Astrocyte (in vitro differentiated cells and primary cell): Measurements from ENCODE around the gene CCZ1.

Experiments
- CTCF ChIP-seq: IDR thresholded peaks from 2 replicates; pipeline ENCODE4 v1.5.1; 2011; ENCODE audit warnings: low read depth, mild to moderate bottlenecking, inconsistent platforms, low read length, moderate library complexity; ENCODE audit not compliant: insufficient read depth
- EZH2 ChIP-seq: IDR thresholded peaks from 2 replicates; pipeline ENCODE4 v1.6.1; 2012; ENCODE audit warnings: mild to moderate bottlenecking, low read length, inconsistent platforms; ENCODE audit not compliant: insufficient read depth

GRCh38 chr7:5850944-5851343, 47.6 kb upstream of the CCZ1 start:
- TF ChIP-seq CTCF = no peak
- no peak for TF ChIP-seq EZH2
